ENCODE data around the gene MGLL.

GRCh38 chr3:127741246-127741645 is 81.1 kb downstream of the MGLL start:
- TF ChIP-seq EZH2 (IDR thresholded peaks at IDR 0.05) (no peak), TCF7L2 (IDR thresholded peaks at IDR 0.05; ENCODE audit: borderline replicate concordance, extremely low read depth, insufficient read depth, insufficient read length) (no peak), CTCF (IDR thresholded peaks at IDR 0.05 in 2 of 3, conservative IDR thresholded peaks at IDR 0.05 in 1 of 3; ENCODE audit: borderline replicate concordance in 1 of 3, insufficient read depth in 1 of 3, low read depth in 2 of 3, low read length in 2 of 3) (no peak)
